ENCODE measurements around the gene HNF1A.
A peak's percentile ranks its signal among the peaks of the same experiment; 100 is the strongest.

Gene HNF1A

GRCh38 chr12:120990487-120991055, 12.2 kb downstream of the HNF1A start:
- DNase-seq, result no peak

GRCh38 chr12:120991965-120992364, 13.6 kb downstream of the HNF1A start:
- no peak for DNase-seq

- DNase-seq, result no peak
Measured at GRCh38 chr12:120992989-120993388, 14.6 kb downstream of the HNF1A start.

- no peak for DNase-seq
Measured at GRCh38 chr12:120993496-120993895, 15.2 kb downstream of the HNF1A start.

- no peak for DNase-seq
Measured at GRCh38 chr12:120994059-120994458, 15.7 kb downstream of the HNF1A start.

- DNase-seq, result no peak
Measured at GRCh38 chr12:120994589-120995337, 16.4 kb downstream of the HNF1A start.

GRCh38 chr12:120996133-120996746, 17.9 kb downstream of the HNF1A start:
- DNase-seq, result no peak

- DNase-seq, result no peak
Measured at GRCh38 chr12:120997448-120997847, 19.1 kb downstream of the HNF1A start.

- no peak for DNase-seq
Measured at GRCh38 chr12:120998435-120998834, 20.1 kb downstream of the HNF1A start.

GRCh38 chr12:120999191-121000120, 21.1 kb downstream of the HNF1A start:
- no peak for DNase-seq

- DNase-seq, result no peak
Measured at GRCh38 chr12:121000530-121000929, 22.2 kb downstream of the HNF1A start.

GRCh38 chr12:121001060-121001459, 22.7 kb downstream of the HNF1A start:
- DNase-seq, result no peak

GRCh38 chr12:121001841-121002483, 23.6 kb downstream of the HNF1A start:
- DNase-seq, result no peak

- no peak for DNase-seq
Measured at GRCh38 chr12:121003650-121004049, 25.3 kb downstream of the HNF1A start.

- no peak for DNase-seq
Measured at GRCh38 chr12:121004253-121004815, 26.0 kb downstream of the HNF1A start.

- DNase-seq, result peak; percentile 44 to 46
Measured at GRCh38 chr12:121005346-121005815, 27.0 kb downstream of the HNF1A start.

- no peak for DNase-seq
Measured at GRCh38 chr12:121008347-121009098, 30.2 kb downstream of the HNF1A start.

- DNase-seq, result no peak
Measured at GRCh38 chr12:121009741-121010140, 31.4 kb downstream of the HNF1A start.

GRCh38 chr12:121010860-121011259, 32.5 kb downstream of the HNF1A start:
- no peak for DNase-seq

- DNase-seq, result no peak
Measured at GRCh38 chr12:121011820-121012219, 33.5 kb downstream of the HNF1A start.

GRCh38 chr12:121013715-121014114, 35.4 kb downstream of the HNF1A start:
- DNase-seq, result no peak
